ENCODE data around the gene CALHM3. TPM values are rescaled to one million over a fixed set of nuclear protein-coding genes. Genes with fewer than 3 reads are reported as not detected.

CALHM3 gene
- total RNA-seq, 4 donors from 2014 or later: not detected

DNA sequence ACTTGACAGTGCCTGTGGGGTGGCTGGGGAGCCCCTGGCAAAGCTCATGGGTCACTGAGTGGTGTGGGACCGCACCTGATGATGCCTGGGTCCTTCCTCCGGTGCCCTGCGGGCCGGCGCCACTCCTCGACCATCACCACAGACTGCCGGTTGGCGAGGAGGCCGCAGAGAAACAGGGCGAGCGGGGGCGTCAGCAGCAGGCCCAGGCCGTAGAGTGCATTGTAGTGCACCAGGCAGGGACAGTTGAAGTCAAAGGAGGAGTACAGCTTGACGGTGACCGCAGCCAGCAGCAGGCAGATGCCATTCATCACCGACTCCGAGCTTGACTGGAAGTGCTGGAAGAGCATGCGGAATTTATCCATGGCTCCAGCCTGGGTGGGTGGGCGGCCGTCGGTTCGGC is 369 bp downstream of the CALHM3 start:
- no peak for DNase-seq (ENCODE audit: low spot score)
- TF ChIP-seq, protein P1, sequence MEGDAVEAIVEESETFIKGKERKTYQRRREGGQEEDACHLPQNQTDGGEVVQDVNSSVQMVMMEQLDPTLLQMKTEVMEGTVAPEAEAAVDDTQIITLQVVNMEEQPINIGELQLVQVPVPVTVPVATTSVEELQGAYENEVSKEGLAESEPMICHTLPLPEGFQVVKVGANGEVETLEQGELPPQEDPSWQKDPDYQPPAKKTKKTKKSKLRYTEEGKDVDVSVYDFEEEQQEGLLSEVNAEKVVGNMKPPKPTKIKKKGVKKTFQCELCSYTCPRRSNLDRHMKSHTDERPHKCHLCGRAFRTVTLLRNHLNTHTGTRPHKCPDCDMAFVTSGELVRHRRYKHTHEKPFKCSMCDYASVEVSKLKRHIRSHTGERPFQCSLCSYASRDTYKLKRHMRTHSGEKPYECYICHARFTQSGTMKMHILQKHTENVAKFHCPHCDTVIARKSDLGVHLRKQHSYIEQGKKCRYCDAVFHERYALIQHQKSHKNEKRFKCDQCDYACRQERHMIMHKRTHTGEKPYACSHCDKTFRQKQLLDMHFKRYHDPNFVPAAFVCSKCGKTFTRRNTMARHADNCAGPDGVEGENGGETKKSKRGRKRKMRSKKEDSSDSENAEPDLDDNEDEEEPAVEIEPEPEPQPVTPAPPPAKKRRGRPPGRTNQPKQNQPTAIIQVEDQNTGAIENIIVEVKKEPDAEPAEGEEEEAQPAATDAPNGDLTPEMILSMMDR (IDR thresholded peaks at IDR 0.05): no peak
- ATAC-seq (ENCODE audit: low FRiP score): no peak

DNA sequence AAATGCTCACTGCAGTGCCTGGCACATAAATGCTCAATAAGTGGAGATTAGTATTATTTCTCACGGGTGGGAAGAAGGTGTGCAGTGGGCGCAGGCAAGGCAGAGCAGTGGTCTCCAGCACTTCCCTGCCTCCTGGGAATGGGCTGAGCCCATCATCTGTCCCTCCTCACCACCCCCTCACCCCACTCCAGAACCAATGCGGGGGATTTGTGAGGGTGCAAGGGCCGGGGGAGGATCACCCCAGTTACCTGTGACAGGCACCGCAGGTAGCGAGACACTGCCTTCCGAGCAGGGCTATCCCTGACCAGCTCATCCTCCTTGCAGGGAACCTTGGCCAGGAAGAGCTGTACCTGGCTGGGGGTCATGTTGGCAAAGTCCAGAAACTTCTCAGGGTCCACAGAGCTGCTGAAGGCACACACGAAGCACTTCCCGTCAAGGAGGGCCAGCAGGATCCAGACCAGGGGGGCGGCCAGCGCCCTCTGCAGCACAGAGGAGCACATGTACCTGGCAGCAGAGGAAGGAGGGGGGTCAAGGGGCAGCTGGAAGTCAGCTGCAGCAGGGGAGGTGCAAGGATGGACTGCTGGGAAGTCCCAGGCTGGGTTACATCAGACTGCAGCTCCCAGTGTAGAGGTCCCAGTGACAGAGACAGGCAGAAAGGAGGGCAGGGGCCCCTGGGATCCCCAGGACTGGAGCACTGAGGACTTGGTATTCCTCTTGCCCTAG is 2.8 kb downstream of the CALHM3 start:
- TF ChIP-seq, protein P1 (IDR thresholded peaks at IDR 0.05): no peak
- DNase-seq (ENCODE audit: low spot score) (no peak), ATAC-seq (ENCODE audit: low FRiP score) (no peak)

DNA sequence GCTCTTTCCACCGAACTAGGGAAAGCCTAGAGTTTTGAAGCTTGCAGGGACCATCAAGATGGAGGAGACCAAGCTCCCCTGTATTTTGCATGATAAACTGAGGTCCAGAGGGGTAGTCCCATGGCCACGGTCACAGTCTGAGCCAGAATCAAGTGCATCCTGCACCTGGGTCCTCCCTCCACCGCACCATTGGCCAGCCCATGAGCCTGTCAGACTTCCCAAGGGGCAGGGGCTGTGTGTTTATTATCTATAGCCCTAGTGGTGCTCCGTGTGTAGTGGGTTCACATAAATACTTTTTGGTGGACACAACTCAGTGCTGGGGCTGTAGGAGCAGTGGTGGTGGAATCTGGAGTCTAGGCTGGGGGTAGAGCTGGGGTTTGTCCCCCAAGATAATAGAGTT is 3.6 kb downstream of the CALHM3 start:
- ATAC-seq (ENCODE audit: low FRiP score): no peak
- no peak for DNase-seq (ENCODE audit: low spot score)
- TF ChIP-seq, protein P1 (IDR thresholded peaks at IDR 0.05): no peak

DNA sequence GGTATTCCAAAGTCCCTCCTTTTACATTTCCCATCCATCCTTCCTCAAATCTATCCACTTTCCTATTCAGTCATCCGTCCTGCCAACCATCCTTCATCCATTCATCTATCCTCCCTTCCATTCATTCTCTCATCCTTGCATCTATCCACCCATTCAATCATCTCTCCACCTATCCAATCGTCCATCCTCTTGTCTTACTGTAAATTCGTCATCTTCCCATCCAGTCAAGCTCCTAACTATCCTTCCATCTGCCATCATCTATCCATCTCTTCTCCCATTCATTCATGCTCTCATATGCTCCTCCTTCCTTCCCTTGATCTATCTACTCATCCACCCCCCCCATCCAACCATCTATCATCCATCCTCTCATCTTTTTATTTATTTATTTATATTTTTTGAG is 5.0 kb downstream of the CALHM3 start:
- no peak for ATAC-seq (ENCODE audit: low FRiP score)
- DNase-seq (ENCODE audit: low spot score): no peak
- TF ChIP-seq, protein P1 (IDR thresholded peaks at IDR 0.05): no peak

DNA sequence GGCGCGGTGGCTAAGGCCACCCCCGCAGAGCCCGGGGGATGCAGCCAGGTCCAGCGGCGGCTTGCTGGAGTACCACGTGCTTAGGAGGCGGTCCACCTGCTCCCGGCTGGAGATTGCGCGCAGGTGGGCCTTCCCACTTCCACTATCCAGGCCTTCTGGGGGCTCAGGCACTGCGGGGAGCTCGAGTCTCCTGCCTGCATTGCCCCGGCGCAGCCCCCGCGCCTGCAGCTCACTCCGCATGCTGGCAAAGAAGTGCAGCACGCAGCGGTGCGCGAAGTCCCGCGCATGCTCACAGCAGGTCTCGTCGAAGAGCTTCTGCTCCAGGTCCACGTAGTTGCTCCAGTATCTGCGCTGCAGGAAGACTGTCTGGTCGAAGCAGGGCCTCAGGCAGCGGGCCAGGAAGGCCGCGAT is 5.8 kb downstream of the CALHM3 start:
- TF ChIP-seq, protein P1 (IDR thresholded peaks at IDR 0.05): no peak
- peak; percentile 38 for ATAC-seq (ENCODE audit: low FRiP score)
- no peak for DNase-seq (ENCODE audit: low spot score)

DNA sequence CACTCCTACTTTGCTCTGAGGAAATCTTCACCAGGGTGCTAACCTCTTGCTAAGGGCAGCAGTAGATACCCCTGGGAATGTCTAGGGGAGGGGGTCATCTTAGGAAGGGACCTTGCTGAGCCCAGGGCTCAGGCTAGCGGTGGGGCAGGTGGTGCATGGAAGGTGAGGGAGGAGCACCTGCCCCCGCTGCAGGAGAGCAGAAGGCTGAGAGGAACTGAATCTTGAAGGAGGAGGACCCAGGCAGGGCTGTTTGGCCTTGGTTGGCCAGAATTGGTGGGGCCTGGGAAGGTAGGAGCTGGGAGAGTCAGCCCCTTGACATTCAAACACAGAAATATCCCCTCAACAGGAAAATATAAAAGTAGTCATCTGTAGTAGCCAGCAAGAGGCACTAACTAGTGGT is 7.0 kb downstream of the CALHM3 start:
- TF ChIP-seq, protein P1 (IDR thresholded peaks at IDR 0.05): no peak
- ATAC-seq (ENCODE audit: low FRiP score) (no peak), DNase-seq (ENCODE audit: low spot score) (no peak)
